Amygdala (tissue), 56 donors: ENCODE data around the gene SFRP2.

ENCODE experiments used
- DNase-seq, 56 donors: peaks; one replicate each; lab custom pipeline; 2025; lab: John Stamatoyannopoulos, UW

The SFRP2 gene

GRCh38 chr4:153778383-153778782, 10.5 kb downstream of the SFRP2 start:
- no peak for DNase-seq

- DNase-seq, result no peak
These were observed 11.5 kb downstream of the SFRP2 start for GRCh38 chr4:153777421-153777820.

GRCh38 chr4:153776601-153777000, 12.3 kb downstream of the SFRP2 start:
- no peak for DNase-seq

GRCh38 chr4:153773236-153773690, 15.6 kb downstream of the SFRP2 start:
- DNase-seq, result no peak

GRCh38 chr4:153771046-153771445, 17.8 kb downstream of the SFRP2 start:
- no peak for DNase-seq

DNA sequence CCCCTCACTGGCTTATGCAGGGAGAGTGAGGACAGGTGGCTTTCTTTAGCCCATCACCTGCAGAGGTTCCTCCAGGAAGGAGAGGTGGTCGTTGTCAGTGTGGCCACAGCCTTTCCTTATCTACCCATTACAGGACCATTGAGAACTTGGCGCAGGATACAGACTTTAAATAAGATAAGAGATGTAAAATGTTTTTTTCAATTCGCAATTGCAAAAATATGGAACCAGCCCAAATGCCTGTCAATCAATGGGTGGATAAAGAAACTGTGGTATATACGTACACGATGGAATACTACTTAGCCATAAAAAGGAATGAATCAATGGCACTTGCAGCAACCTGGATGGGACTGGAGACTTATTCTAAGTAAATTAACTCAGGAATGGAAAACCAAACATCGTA, 22.1 kb downstream of the SFRP2 start:
- no peak for DNase-seq

- no peak for DNase-seq
These were observed 23.0 kb downstream of the SFRP2 start for GRCh38 chr4:153765894-153766293.

- DNase-seq, result no peak
These were observed 24.1 kb downstream of the SFRP2 start for GRCh38 chr4:153764601-153765368.

DNA sequence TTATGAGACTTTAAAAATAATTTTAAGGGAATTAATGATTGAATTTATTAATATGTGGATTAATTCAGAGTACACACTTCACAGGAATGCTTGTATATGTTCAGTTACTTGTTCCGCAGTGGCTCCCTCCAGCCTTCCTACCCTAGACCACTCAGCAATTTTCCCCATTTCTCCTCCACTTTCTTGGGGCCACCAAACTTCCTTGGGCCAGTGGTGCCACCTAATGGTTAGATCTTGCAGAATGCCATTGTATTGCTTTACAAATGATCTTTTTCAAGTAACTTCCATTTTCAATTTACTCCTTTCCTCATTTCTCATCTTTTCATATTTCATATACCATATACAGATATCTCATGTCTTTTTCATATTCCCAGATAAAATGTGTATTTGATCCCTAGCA, 25.5 kb downstream of the SFRP2 start:
- DNase-seq, result no peak

DNA sequence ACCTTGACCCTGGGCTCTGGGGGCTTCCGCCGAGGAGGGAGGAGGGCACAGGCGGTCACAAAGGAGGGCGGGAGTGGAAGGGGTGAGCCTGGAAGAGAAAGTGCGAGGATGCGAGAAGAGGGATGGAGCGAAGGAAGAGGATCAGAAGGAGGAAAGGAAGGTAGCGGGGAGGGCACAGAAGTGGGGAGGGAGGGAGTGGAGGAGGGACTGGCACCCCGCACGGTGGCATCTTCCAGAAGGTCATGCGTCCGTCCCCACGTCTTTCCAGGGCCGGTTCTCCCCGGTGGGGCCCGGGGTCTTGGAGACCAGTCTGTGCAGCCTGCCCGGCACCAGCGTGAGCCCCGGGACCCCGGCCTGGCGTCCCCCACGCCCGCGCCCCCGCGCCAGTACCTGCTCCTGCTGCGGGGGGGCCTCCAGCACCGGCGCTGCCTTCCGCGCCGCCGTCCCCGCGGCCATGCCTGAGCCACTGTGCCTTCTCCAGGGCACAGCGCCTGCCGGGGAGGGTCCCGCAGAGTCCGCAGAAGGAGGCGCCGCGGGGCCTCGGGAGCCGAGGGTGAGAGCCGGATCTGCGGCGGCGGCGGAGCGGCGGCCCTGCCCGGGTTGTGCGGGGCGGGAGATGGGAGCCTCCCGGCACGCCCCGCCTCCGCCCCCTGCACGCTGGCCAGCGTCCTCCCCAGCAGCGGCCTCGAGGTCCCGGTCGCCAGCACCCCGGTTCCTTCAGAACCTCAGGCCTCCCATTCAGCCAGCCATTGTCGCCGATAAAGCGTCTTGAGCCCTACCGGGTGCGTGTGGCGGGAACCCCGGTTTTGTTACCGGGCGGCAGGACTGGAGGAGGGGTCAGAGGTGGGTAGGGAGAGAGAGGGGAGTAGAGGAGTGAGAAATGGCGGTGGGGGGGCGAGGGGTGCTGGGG, 29.2 kb downstream of the SFRP2 start, which contains the start of gene RNF175:
TSS of gene RNF175 (minus strand) at position 618 of the 910 bp plus-strand sequence. CDS start at position 456, 162 bp downstream.
- DNase-seq, result peak in 17 of 56 donors; percentile 6 to 60 (median 27)

GRCh38 chr4:153758688-153759406, 30.0 kb downstream of the SFRP2 start:
- DNase-seq, result peak in 2 of 56 donors; percentile 7 to 12

GRCh38 chr4:153758136-153758535, 30.7 kb downstream of the SFRP2 start:
- DNase-seq, result no peak

DNA sequence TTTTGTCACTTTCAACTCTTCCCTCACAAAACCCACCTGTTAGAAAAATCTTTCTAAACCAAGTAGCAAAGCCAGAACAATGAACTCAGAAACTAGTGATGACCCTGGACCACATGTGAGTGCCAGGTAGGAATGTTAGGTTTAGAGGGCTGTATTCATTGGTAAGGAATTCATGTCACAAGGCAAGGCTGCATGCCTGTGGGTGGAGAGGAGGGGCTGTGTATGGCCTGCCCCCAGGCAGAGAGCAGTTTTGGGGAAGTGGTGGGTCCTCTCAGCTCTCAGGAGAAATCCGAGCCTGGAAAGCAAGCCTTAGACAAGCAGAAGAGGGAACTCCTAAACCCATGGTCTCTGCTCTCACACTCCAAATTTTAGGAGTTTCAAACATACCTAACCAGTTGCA, 31.5 kb downstream of the SFRP2 start:
- DNase-seq, result peak in 1 of 56 donors; percentile 7

- DNase-seq, result no peak
These were observed 33.7 kb downstream of the SFRP2 start for GRCh38 chr4:153755186-153755585.

- peak in 47 of 56 donors; percentile 4 to 74 (median 39) for DNase-seq
These were observed 38.6 kb downstream of the SFRP2 start for GRCh38 chr4:153750197-153750817.

DNA sequence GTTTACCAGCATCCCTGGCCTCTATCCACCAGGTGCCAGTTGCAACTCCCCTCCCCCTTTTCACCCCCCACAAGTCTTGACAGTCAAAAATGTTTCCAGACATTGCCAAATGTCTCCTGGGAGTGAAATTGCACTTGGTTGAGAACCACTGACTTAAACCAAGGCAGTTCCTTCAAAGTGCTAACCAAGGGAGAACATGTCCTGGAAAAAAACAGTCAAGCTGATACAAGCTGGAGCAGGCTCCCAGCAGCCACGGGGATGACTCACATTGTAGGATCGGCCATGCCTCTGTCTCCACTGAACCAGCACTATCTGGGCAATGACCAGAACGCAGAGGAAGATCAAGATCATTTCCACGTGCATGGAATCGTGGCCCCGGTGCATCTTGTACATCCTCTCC, 40.5 kb downstream of the SFRP2 start:
- no peak for DNase-seq

GRCh38 chr4:153747406-153747955, 41.4 kb downstream of the SFRP2 start:
- DNase-seq, result no peak

GRCh38 chr4:153745651-153746050, 43.2 kb downstream of the SFRP2 start:
- DNase-seq, result no peak

DNA sequence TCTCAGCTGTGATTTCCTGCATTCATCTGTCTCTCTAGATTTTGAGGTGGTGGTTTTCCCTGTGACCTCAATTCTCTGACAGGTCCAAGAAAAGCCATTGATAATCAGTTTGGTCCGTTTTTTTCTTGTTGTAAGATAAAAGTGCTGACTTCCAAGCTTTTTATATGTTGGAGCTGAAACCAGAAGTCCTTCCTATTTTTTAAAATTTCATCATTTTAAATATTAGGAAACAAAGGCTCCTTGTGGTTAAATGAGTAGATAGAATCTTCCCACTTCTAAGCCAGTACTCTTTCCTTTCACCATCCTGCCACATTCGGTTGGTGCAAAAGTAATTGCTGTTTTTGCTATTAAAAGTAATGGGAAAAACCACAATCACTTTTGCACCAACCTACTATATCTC, 47.3 kb downstream of the SFRP2 start:
- DNase-seq, result no peak

DNA sequence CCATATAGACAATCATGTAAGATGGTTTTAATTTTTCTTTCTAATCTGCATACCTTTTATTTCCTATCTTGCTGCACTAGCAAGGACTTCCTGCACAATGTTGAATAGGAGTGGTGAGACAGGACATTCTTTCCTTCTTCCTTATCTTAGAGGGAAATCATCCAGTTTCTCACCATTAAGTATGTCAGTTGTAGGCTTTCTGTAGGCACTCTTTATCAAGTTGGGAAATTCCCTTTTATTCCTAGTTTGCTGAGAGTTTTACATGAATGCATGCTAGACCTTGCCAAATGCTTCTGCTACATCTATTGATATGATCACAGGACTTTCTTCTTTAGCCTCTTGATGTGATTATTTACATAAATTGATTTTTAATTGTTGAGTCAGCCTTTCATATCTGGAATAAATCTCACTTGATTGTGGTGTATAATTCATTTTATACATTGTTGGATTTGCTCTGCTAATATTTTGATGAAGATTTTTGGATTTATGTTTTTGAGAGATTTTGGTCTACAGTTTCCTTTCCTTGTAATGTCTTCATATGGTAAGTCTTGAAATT, 52.9 kb downstream of the SFRP2 start:
- DNase-seq, result no peak
